ENCODE measurements around the gene PPM1B.

DNA sequence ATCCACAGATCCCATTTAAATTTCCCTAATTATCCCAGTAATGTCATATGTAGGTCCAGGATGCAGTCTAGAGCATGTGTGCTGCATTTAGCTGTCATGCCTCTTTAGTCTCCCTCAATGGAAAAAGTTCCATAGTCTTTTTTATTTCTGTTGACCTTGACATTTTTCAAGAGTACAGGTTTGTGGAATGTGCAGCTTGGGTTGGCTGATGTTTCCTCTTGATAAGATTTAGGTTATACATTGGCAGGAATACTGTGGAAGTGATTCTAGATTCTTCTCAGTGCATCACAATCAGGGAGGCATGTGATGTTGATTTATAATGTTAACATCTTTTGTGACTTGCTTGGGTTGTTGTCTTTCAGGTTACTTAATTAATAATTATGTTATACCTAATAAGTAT lies 42.5 kb downstream of the PPM1B start:
- TF ChIP-seq, protein P1, sequence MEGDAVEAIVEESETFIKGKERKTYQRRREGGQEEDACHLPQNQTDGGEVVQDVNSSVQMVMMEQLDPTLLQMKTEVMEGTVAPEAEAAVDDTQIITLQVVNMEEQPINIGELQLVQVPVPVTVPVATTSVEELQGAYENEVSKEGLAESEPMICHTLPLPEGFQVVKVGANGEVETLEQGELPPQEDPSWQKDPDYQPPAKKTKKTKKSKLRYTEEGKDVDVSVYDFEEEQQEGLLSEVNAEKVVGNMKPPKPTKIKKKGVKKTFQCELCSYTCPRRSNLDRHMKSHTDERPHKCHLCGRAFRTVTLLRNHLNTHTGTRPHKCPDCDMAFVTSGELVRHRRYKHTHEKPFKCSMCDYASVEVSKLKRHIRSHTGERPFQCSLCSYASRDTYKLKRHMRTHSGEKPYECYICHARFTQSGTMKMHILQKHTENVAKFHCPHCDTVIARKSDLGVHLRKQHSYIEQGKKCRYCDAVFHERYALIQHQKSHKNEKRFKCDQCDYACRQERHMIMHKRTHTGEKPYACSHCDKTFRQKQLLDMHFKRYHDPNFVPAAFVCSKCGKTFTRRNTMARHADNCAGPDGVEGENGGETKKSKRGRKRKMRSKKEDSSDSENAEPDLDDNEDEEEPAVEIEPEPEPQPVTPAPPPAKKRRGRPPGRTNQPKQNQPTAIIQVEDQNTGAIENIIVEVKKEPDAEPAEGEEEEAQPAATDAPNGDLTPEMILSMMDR (IDR thresholded peaks at IDR 0.05): no peak
- TF ChIP-seq POLR2A (IDR thresholded peaks at IDR 0.05): no peak
